Naive B cell (primary cell): Measurements from ENCODE around the gene DUOX2. TPM values are rescaled to one million over a fixed set of nuclear protein-coding genes. Genes with fewer than 3 reads are reported as not detected.

Experiments used
- ATAC-seq, 2 donors: fragments of 150-1000 bp; cut with Tn5 transposase; 2 replicates each; pipeline ENCODE4 v1.10.0; 2021; ENCODE audit warnings: low read depth in 2 of 2, mild to moderate bottlenecking in 2 of 2, moderate library complexity in 2 of 2
- DNase-seq: peaks from one replicate; pipeline ENCODE4 v3.0.0; 2022
- H3K27ac Mint-ChIP-seq, 6 donors: one replicate each; pipeline ENCODE4 v1.8.0; 2020 to 2022; ENCODE audit warnings: mild to moderate bottlenecking in 6 of 6, mixed read lengths in 6 of 6, moderate library complexity in 5 of 6, inconsistent platforms in 2 of 6
- H3K27me3 Mint-ChIP-seq, 3 donors: one replicate each; pipeline ENCODE4 v1.8.0; 2021 to 2022; ENCODE audit warnings: mixed read lengths in 3 of 3, mild to moderate bottlenecking in 1 of 3
- H3K36me3 Mint-ChIP-seq, 2 donors: one replicate each; pipeline ENCODE4 v1.8.0; 2020 to 2022; ENCODE audit warnings: mixed read lengths in 2 of 2, inconsistent platforms in 1 of 2, mild to moderate bottlenecking in 1 of 2
- H3K4me1 Mint-ChIP-seq, 3 donors: one replicate each; pipeline ENCODE4 v1.8.0; 2020 to 2022; ENCODE audit warnings: mixed read lengths in 3 of 3, inconsistent platforms in 1 of 3, mild to moderate bottlenecking in 1 of 3, moderate library complexity in 1 of 3
- H3K4me3 Mint-ChIP-seq, 8 donors: one replicate each; pipeline ENCODE4 v1.8.0; 2020 to 2022; ENCODE audit warnings: mild to moderate bottlenecking in 8 of 8, mixed read lengths in 8 of 8, moderate library complexity in 8 of 8, inconsistent platforms in 2 of 8
- H3K9me3 Mint-ChIP-seq, 7 donors: one replicate each; pipeline ENCODE4 v1.8.0; 2020 to 2022; ENCODE audit warnings: mixed read lengths in 7 of 7, mild to moderate bottlenecking in 5 of 7, inconsistent platforms in 2 of 7, moderate library complexity in 1 of 7
- polyA plus RNA-seq, 6 donors: library from polyadenylated mRNA; unstranded; fragments of 300-500 nt; fragmentation: Illumina TruSeq; gene quantifications; one replicate each; pipeline ENCODE4 v1.2.3, GENCODE V29; 2021; ENCODE audit warnings: low read depth in 6 of 6

DUOX2 gene
- polyA plus RNA-seq, 6 donors from 2014 or later, result 0.08 TPM; not detected in 5

- Mint-ChIP-seq H3K9me3 (no peaks in the 10 kb centered on the region), H3K4me1 (no peaks in the 10 kb centered on the region), H3K27me3 (peaks cover 19 to 54% (median 45%) of the 10 kb centered on the region in 3 donors), H3K36me3 (no peaks in the 10 kb centered on the region), H3K27ac (peak overlapping the region in 1 of 6 donors; percentile 61), H3K4me3 (no peak overlapping the region)
- DNase-seq (no peak), ATAC-seq (no peak)
Observed at GRCh38 chr15:45100884-45101625, 12.9 kb downstream of the DUOX2 start.

- H3K27ac Mint-ChIP-seq, result no peak overlapping the region
- H3K27me3 Mint-ChIP-seq, result peaks cover 13 to 40% (median 34%) of the 10 kb centered on the region in 3 donors
- no peaks in the 10 kb centered on the region for H3K36me3 Mint-ChIP-seq
- no peaks in the 10 kb centered on the region for H3K9me3 Mint-ChIP-seq
- no peak for DNase-seq
- H3K4me3 Mint-ChIP-seq, result no peak overlapping the region
- ATAC-seq, result no peak
- no peaks in the 10 kb centered on the region for H3K4me1 Mint-ChIP-seq
Observed at GRCh38 chr15:45099549-45100165, 14.3 kb downstream of the DUOX2 start.

GRCh38 chr15:45097466-45097865 is 16.5 kb downstream of the DUOX2 start:
- Mint-ChIP-seq H3K27me3 (peaks cover 7 to 35% (median 30%) of the 10 kb centered on the region in 3 donors), H3K4me1 (no peaks in the 10 kb centered on the region), H3K36me3 (no peaks in the 10 kb centered on the region), H3K4me3 (no peak overlapping the region), H3K9me3 (peaks cover 0 to 4% (median 0%) of the 10 kb centered on the region in 7 donors), H3K27ac (peak overlapping the region in 1 of 6 donors; percentile 54)
- ATAC-seq, result no peak
- DNase-seq, result no peak

- peaks cover 11 to 37% (median 34%) of the 10 kb centered on the region in 3 donors for H3K27me3 Mint-ChIP-seq
- DNase-seq, result no peak
- H3K4me1 Mint-ChIP-seq, result no peaks in the 10 kb centered on the region
- H3K9me3 Mint-ChIP-seq, result peaks cover 0 to 4% (median 0%) of the 10 kb centered on the region in 7 donors
- no peaks in the 10 kb centered on the region for H3K36me3 Mint-ChIP-seq
- ATAC-seq, result no peak
- no peak overlapping the region for H3K27ac Mint-ChIP-seq
- H3K4me3 Mint-ChIP-seq, result no peak overlapping the region
Observed at GRCh38 chr15:45095661-45096060, 18.3 kb downstream of the DUOX2 start.

GRCh38 chr15:45094358-45094730 is 19.6 kb downstream of the DUOX2 start:
- H3K27me3 Mint-ChIP-seq, result peaks cover 16 to 38% (median 33%) of the 10 kb centered on the region in 3 donors
- no peak for ATAC-seq
- no peaks in the 10 kb centered on the region for H3K36me3 Mint-ChIP-seq
- no peaks in the 10 kb centered on the region for H3K4me1 Mint-ChIP-seq
- no peak for DNase-seq
- peak overlapping the region in 1 of 6 donors; percentile 47 for H3K27ac Mint-ChIP-seq
- H3K4me3 Mint-ChIP-seq, result no peak overlapping the region
- peaks cover 0 to 4% (median 0%) of the 10 kb centered on the region in 7 donors for H3K9me3 Mint-ChIP-seq

GRCh38 chr15:45093622-45094357 is 20.2 kb downstream of the DUOX2 start:
- Mint-ChIP-seq H3K4me3 (peak overlapping the region in 1 of 8 donors; percentile 83), H3K4me1 (no peaks in the 10 kb centered on the region), H3K9me3 (peaks cover 0 to 4% (median 0%) of the 10 kb centered on the region in 7 donors), H3K27me3 (peaks cover 14 to 41% (median 34%) of the 10 kb centered on the region in 3 donors), H3K36me3 (no peaks in the 10 kb centered on the region), H3K27ac (peak overlapping the region in 2 of 6 donors; percentile 24 to 47)
- ATAC-seq, result no peak
- no peak for DNase-seq

GRCh38 chr15:45093013-45093412 is 21.0 kb downstream of the DUOX2 start:
- DNase-seq, result no peak
- Mint-ChIP-seq H3K27ac (no peak overlapping the region), H3K36me3 (no peaks in the 10 kb centered on the region), H3K27me3 (peaks cover 14 to 44% (median 36%) of the 10 kb centered on the region in 3 donors), H3K4me3 (no peak overlapping the region), H3K9me3 (peaks cover 0 to 4% (median 0%) of the 10 kb centered on the region in 7 donors), H3K4me1 (no peaks in the 10 kb centered on the region)
- no peak for ATAC-seq

- Mint-ChIP-seq H3K36me3 (no peaks in the 10 kb centered on the region), H3K4me3 (no peak overlapping the region), H3K4me1 (no peaks in the 10 kb centered on the region), H3K9me3 (peaks cover 0 to 4% (median 0%) of the 10 kb centered on the region in 7 donors), H3K27ac (peak overlapping the region in 1 of 6 donors; percentile 8), H3K27me3 (peaks cover 25 to 51% (median 42%) of the 10 kb centered on the region in 3 donors)
- DNase-seq (no peak), ATAC-seq (no peak)
Observed at GRCh38 chr15:45091576-45091975, 22.4 kb downstream of the DUOX2 start.

GRCh38 chr15:45091161-45091560 is 22.8 kb downstream of the DUOX2 start:
- Mint-ChIP-seq H3K36me3 (no peaks in the 10 kb centered on the region), H3K4me1 (no peaks in the 10 kb centered on the region), H3K27ac (peak overlapping the region in 1 of 6 donors; percentile 61), H3K9me3 (peaks cover 0 to 4% (median 0%) of the 10 kb centered on the region in 7 donors), H3K27me3 (peaks cover 25 to 51% (median 42%) of the 10 kb centered on the region in 3 donors), H3K4me3 (no peak overlapping the region)
- DNase-seq (no peak), ATAC-seq (no peak)

GRCh38 chr15:45089712-45090373 is 24.1 kb downstream of the DUOX2 start:
- H3K27me3 Mint-ChIP-seq, result peaks cover 25 to 51% (median 42%) of the 10 kb centered on the region in 3 donors
- no peak overlapping the region for H3K27ac Mint-ChIP-seq
- H3K9me3 Mint-ChIP-seq, result peaks cover 0 to 4% (median 0%) of the 10 kb centered on the region in 7 donors
- H3K36me3 Mint-ChIP-seq, result no peaks in the 10 kb centered on the region
- ATAC-seq (no peak), DNase-seq (no peak)
- H3K4me3 Mint-ChIP-seq, result no peak overlapping the region
- no peaks in the 10 kb centered on the region for H3K4me1 Mint-ChIP-seq

- Mint-ChIP-seq H3K4me1 (no peaks in the 10 kb centered on the region), H3K27me3 (peaks cover 28 to 58% (median 48%) of the 10 kb centered on the region in 3 donors), H3K9me3 (peaks cover 0 to 4% (median 0%) of the 10 kb centered on the region in 7 donors), H3K27ac (peak overlapping the region in 1 of 6 donors; percentile 38), H3K4me3 (no peak overlapping the region), H3K36me3 (no peaks in the 10 kb centered on the region)
- DNase-seq, result no peak
- ATAC-seq, result no peak
Observed at GRCh38 chr15:45088801-45089711, 24.9 kb downstream of the DUOX2 start.

- H3K9me3 Mint-ChIP-seq, result no peaks in the 10 kb centered on the region
Observed at GRCh38 chr15:45087513-45087912, 26.5 kb downstream of the DUOX2 start.

More at GRCh38 chr15:45087513-45087912, 26.5 kb downstream of the DUOX2 start:
- Mint-ChIP-seq H3K27ac (no peak overlapping the region), H3K27me3 (peaks cover 24 to 64% (median 53%) of the 10 kb centered on the region in 3 donors), H3K36me3 (no peaks in the 10 kb centered on the region), H3K4me3 (no peak overlapping the region), H3K4me1 (no peaks in the 10 kb centered on the region)
- ATAC-seq (peak; percentile 49 to 58), DNase-seq (no peak)
